Caco-2 (cell line): ENCODE data around the gene TSPAN18. TPM values are rescaled to one million over a fixed set of nuclear protein-coding genes. Genes with fewer than 3 reads are reported as not detected.

ENCODE experiments used
- BruUV-seq: library from RNA; stranded (reverse); fragments of 400-500 nt; replicated peaks from 2 replicates; lab custom pipeline; 2021; lab: Mats Ljungman, UMichigan
- CTCF ChIA-PET: fragments of 300-600 bp; sonication (Branson Sonifier 250); formaldehyde crosslinking; loops from one replicate; lab custom pipeline; 2022; ENCODE audit warnings: antibody characterized with exemption; lab: Charles Lee
- POLR2A ChIA-PET: fragments of 300-600 bp; sonication (Branson Sonifier 250); formaldehyde crosslinking; loops from one replicate; lab custom pipeline; 2022; ENCODE audit warnings: antibody characterized with exemption; lab: Charles Lee
- DNase-seq, 2 experiments: peaks; one replicate each; pipeline versions ENCODE4 v3.0.0 to v3.0.0-alpha.2; 2020 to 2022
- H3K27me3 ChIP-seq: replicated peaks from 2 replicates; pipeline ENCODE4 v1.6.0; 2011; ENCODE audit warnings: low read length; ENCODE audit not compliant: control insufficient read depth, insufficient read depth
- H3K36me3 ChIP-seq: 2 replicates; pipeline ENCODE4 v1.5.1; 2011; ENCODE audit warnings: low read length; ENCODE audit not compliant: control insufficient read depth, insufficient read depth
- H3K4me1 ChIP-seq: fragments of 250-450 bp; sonication (Bioruptor Pico); 2 replicates; pipeline ENCODE4 v1.5.1; 2020; ENCODE audit warnings: mild to moderate bottlenecking
- H3K4me3 ChIP-seq: 2 replicates; pipeline ENCODE4 v1.5.1; 2011; ENCODE audit warnings: low read depth, mild to moderate bottlenecking, control low read depth, low read length
- H3K9me3 ChIP-seq: fragments of 250-450 bp; sonication (Bioruptor Pico); 2 replicates; pipeline ENCODE4 v1.5.1; 2020; ENCODE audit warnings: mild to moderate bottlenecking, moderate library complexity
- H3K27ac Mint-ChIP-seq: one replicate; pipeline ENCODE4 v1.8.0; 2022; ENCODE audit warnings: mixed read lengths; ENCODE audit not compliant: unreplicated experiment
- H3K27me3 Mint-ChIP-seq: one replicate; pipeline ENCODE4 v1.8.0; 2022; ENCODE audit warnings: mixed read lengths; ENCODE audit not compliant: insufficient read depth, unreplicated experiment
- H3K36me3 Mint-ChIP-seq: one replicate; pipeline ENCODE4 v1.8.0; 2022; ENCODE audit warnings: mild to moderate bottlenecking, mixed read lengths; ENCODE audit not compliant: insufficient read depth, unreplicated experiment
- H3K4me1 Mint-ChIP-seq: one replicate; pipeline ENCODE4 v1.8.0; 2022; ENCODE audit warnings: low read depth, mixed read lengths; ENCODE audit not compliant: unreplicated experiment
- H3K4me3 Mint-ChIP-seq: one replicate; pipeline ENCODE4 v1.8.0; 2022; ENCODE audit warnings: mild to moderate bottlenecking, moderate library complexity, mixed read lengths; ENCODE audit not compliant: unreplicated experiment
- H3K9me3 Mint-ChIP-seq: one replicate; pipeline ENCODE4 v1.8.0; 2022; ENCODE audit warnings: mixed read lengths; ENCODE audit not compliant: unreplicated experiment
- CTCF ChIP-seq, 2 experiments: fragments of 200-600 bp in 1 of 2; IDR thresholded peaks; 1 replicate in 1 of 2; 2 replicates in 1 of 2; pipeline versions ENCODE4 v1.5.1 to v1.8.0; 2011 to 2022; ENCODE audit warnings: antibody characterized with exemption in 1 of 2, control low read depth in 1 of 2, inconsistent platforms in 1 of 2, low read depth in 1 of 2, low read length in 1 of 2, mild to moderate bottlenecking in 1 of 2, moderate library complexity in 1 of 2; ENCODE audit not compliant: insufficient read depth in 1 of 2, severe bottlenecking in 1 of 2, unreplicated experiment in 1 of 2
- intact Hi-C: fragments of 100-400 bp; cut with micrococcal nuclease; formaldehyde crosslinking; loops from one replicate; pipeline ENCODE4 v1.10.0; 2022; ENCODE audit not compliant: unreplicated experiment
- total RNA-seq: library from RNA; stranded (reverse); gene quantifications from 2 replicates; pipeline ENCODE4 v1.2.3, GENCODE V29; 2022

The TSPAN18 gene
- total RNA-seq, 1 experiment from 2014 or later, result 7.4 TPM

DNA sequence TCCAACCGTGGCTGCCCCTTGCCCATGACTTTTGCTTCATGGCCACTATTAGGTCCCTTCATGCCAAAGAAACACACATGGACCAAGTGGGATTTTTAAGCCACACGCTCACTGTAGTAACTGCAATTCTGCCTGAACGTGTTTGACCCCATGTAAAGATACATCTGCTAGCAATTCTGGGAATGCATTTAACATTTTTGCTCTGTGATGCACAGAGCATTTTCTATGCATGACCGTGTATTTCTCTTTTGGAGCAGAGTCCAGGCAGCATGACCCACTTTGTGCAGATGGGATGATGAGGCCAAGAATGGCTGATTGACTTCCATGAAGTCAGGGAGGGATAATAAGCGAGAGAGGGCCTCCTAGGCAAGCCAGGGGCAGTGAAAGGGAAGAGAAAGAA lies 115.5 kb downstream of the TSPAN18 start:
- CTCF ChIA-PET, result no interaction called here
- no peaks in the 10 kb centered on the region for H3K36me3 ChIP-seq
- no TSS peak for BruUV-seq
- H3K4me3 Mint-ChIP-seq, result no peak overlapping the region
- H3K4me1 Mint-ChIP-seq, result no peaks in the 10 kb centered on the region
- no peak overlapping the region for H3K4me3 ChIP-seq
- intact Hi-C loops, result no loop called here
- POLR2A ChIA-PET, result no interaction called here
- no peaks in the 10 kb centered on the region for H3K27me3 Mint-ChIP-seq
- TF ChIP-seq CTCF (IDR thresholded peaks at IDR 0.05; ENCODE audit: insufficient read depth in 1 of 2, low read depth in 1 of 2, low read length in 1 of 2, severe bottlenecking in 1 of 2, unreplicated experiment in 1 of 2), result no peak
- no peak for DNase-seq
- H3K9me3 Mint-ChIP-seq, result no peaks in the 10 kb centered on the region
- H3K9me3 ChIP-seq, result peaks cover 4% of the 10 kb centered on the region
- H3K27ac Mint-ChIP-seq, result no peak overlapping the region
- H3K4me1 ChIP-seq, result no peaks in the 10 kb centered on the region
- no peaks in the 10 kb centered on the region for H3K27me3 ChIP-seq
- no peaks in the 10 kb centered on the region for H3K36me3 Mint-ChIP-seq

GRCh38 chr11:44846852-44847251 lies 120.1 kb downstream of the TSPAN18 start:
- H3K27ac Mint-ChIP-seq, result no peak overlapping the region
- DNase-seq, result no peak
- no peaks in the 10 kb centered on the region for H3K4me1 ChIP-seq
- no peaks in the 10 kb centered on the region for H3K9me3 Mint-ChIP-seq
- intact Hi-C loops, result no loop called here
- no peaks in the 10 kb centered on the region for H3K36me3 ChIP-seq
- no peak overlapping the region for H3K4me3 Mint-ChIP-seq
- no peaks in the 10 kb centered on the region for H3K36me3 Mint-ChIP-seq
- H3K27me3 ChIP-seq, result no peaks in the 10 kb centered on the region
- peaks cover 7% of the 10 kb centered on the region for H3K9me3 ChIP-seq
- ChIA-PET POLR2A (no interaction called here), CTCF (no interaction called here)
- no peaks in the 10 kb centered on the region for H3K27me3 Mint-ChIP-seq
- TF ChIP-seq CTCF (IDR thresholded peaks at IDR 0.05; ENCODE audit: insufficient read depth in 1 of 2, low read depth in 1 of 2, low read length in 1 of 2, severe bottlenecking in 1 of 2, unreplicated experiment in 1 of 2), result no peak
- no peaks in the 10 kb centered on the region for H3K4me1 Mint-ChIP-seq
- no peak overlapping the region for H3K4me3 ChIP-seq
- no TSS peak for BruUV-seq

DNA sequence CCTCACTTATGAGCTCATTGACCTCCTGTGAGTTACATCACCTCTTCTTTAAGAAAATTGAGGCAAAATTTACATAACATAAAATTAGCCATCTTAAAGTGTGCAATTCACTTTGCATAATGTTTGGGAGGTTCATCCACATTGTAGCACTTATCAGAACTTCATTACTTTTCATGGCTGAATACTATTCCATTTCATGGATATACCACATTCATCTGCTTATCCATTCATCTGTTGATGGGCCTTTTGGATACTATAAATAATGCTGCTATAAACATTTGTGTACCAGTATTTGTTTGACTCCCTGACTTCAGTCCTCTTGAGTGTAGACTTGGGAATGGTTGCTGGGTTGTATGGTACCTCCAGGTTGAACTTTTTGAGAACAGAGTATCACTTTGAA lies 120.6 kb downstream of the TSPAN18 start:
- no peak overlapping the region for H3K4me3 ChIP-seq
- no peak for DNase-seq
- H3K27me3 ChIP-seq, result no peaks in the 10 kb centered on the region
- Mint-ChIP-seq H3K36me3 (no peaks in the 10 kb centered on the region), H3K4me3 (no peak overlapping the region), H3K9me3 (no peaks in the 10 kb centered on the region), H3K27me3 (no peaks in the 10 kb centered on the region), H3K4me1 (no peaks in the 10 kb centered on the region), H3K27ac (no peak overlapping the region)
- POLR2A ChIA-PET, result no interaction called here
- H3K4me1 ChIP-seq, result no peaks in the 10 kb centered on the region
- H3K36me3 ChIP-seq, result no peaks in the 10 kb centered on the region
- no peak for TF ChIP-seq CTCF (IDR thresholded peaks at IDR 0.05; ENCODE audit: insufficient read depth in 1 of 2, low read depth in 1 of 2, low read length in 1 of 2, severe bottlenecking in 1 of 2, unreplicated experiment in 1 of 2)
- intact Hi-C loops, result no loop called here
- peaks cover 7% of the 10 kb centered on the region for H3K9me3 ChIP-seq
- CTCF ChIA-PET, result no interaction called here
- BruUV-seq, result no TSS peak
